ENCODE data around the gene B4GALT5.

B4GALT5 gene

DNA sequence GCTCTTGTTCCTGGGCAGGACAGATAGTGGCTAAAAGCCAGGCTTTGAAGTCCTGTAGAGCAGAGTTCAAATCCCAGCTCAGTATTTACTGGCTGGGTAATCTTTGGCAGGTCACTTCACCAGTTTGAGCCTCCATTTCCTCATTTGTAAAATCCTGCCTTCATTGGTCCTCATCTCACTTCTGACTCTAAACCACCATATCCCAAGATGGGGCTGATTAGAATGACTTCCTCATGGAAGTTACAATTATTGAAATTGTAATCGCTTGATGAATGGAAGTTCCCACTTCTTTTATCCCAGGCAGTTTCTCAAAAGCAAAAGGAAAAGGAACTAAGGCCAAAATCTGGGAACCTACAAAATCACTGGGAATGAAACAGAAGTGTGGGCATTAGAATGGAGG lies 35.9 kb upstream of the B4GALT5 start:
- no peak overlapping the region for H3K4me3 ChIP-seq (replicated peaks; ENCODE audit: low read depth, low read length)
- TF ChIP-seq, protein P1, sequence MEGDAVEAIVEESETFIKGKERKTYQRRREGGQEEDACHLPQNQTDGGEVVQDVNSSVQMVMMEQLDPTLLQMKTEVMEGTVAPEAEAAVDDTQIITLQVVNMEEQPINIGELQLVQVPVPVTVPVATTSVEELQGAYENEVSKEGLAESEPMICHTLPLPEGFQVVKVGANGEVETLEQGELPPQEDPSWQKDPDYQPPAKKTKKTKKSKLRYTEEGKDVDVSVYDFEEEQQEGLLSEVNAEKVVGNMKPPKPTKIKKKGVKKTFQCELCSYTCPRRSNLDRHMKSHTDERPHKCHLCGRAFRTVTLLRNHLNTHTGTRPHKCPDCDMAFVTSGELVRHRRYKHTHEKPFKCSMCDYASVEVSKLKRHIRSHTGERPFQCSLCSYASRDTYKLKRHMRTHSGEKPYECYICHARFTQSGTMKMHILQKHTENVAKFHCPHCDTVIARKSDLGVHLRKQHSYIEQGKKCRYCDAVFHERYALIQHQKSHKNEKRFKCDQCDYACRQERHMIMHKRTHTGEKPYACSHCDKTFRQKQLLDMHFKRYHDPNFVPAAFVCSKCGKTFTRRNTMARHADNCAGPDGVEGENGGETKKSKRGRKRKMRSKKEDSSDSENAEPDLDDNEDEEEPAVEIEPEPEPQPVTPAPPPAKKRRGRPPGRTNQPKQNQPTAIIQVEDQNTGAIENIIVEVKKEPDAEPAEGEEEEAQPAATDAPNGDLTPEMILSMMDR (IDR thresholded peaks at IDR 0.05; ENCODE audit: low read length, missing control alignments): no peak
- DNase-seq (ENCODE audit: low read depth): no peak

DNA sequence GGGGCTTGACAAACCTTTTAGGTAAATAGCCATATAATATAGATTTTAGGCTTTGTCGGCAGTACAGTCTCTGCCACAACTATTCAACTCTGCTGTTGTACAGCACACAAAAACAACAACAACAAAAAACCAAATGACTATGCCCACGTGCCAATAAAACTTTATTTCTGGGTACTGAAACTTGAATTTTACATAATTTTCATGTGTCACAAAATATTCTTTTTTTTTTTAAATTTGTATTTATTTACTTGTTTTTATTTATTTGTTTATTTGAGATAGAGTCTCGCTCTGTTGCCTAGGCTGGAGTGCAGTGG lies 34.8 kb upstream of the B4GALT5 start:
- no peak overlapping the region for H3K4me3 ChIP-seq (replicated peaks; ENCODE audit: low read depth, low read length)
- TF ChIP-seq, protein P1 (IDR thresholded peaks at IDR 0.05; ENCODE audit: low read length, missing control alignments): no peak
- no peak for DNase-seq (ENCODE audit: low read depth)

DNA sequence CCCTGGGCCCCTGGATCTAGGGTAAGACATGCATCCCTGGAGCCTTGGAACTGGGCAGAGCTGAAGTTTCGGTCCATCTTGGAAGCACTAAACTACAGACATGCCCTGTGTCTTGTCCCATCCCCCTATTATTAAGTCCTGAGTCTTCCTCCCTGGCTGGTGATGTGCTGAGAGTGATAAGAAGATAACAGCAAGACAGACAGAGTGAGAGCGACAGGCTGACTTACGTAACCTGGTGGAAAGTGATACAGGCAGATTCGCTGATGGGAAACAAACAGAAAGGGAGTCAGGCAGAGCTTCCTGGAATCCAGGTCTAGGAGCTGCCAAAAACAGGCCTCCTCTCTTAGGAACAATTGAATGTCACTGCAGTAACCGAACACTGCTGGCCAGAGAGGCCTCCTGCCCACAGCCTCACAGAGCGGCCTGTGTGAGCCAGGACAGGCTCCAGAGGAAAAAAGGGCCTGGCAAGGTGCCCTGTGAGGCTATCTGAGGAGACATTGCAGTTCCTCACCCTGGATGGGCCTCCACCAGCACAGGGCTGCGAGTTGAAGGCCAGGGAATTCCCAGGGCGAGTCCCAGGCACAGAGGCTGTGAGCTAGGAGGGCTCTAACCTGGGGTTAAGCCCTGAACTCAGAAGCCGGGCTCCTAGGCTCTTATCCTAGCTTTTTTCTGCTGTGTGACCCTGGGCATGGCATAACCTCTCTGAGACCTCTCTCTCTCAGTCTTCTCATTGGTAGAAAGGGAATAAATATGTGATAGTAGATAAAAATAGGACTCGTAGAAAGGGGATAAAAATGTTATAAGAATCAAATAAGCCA lies 34.2 kb upstream of the B4GALT5 start:
- no peak overlapping the region for H3K4me3 ChIP-seq (replicated peaks; ENCODE audit: low read depth, low read length)
- TF ChIP-seq, protein P1 (IDR thresholded peaks at IDR 0.05; ENCODE audit: low read length, missing control alignments): no peak
- DNase-seq (ENCODE audit: low read depth): peak; percentile 98

DNA sequence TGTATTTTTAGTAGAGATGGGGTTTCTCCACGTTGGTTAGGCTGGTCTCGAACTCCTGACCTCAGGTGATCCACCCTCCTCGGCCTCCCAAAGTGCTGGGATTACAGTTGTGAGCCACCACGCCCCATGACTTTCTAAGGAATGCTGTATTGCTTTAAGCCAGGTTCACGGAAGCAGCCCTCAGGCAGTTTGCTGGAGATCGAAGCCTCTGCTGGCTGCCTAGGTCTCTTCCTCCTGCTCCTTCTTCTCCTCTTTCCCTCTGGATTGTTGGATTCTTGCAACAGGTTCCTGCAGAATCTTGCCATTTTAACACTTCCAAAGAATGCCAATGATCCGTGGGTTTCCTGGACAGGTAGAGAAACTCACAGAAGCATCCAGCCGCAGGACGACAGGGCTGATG lies 29.3 kb upstream of the B4GALT5 start:
- TF ChIP-seq, protein P1 (IDR thresholded peaks at IDR 0.05; ENCODE audit: low read length, missing control alignments): no peak

DNA sequence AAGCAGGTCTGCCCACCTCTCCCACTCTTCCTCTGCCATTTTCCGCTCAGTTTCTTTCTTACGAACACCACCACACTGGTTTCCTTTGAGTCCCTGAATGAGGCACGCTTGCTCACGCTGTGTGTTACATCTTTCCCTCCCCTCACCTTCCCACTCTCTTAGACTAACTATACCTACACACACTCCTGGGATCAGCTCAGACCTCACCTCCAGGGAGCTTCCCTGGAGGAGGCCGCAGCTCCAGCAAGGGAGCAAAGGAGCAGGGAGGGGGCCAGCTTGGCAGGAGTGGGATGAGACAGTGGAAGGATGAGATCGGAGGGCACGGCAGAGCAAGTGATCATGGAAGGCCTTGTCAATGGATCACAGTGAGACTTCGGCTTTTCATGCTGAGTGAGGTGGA lies 28.3 kb upstream of the B4GALT5 start:
- TF ChIP-seq, protein P1 (IDR thresholded peaks at IDR 0.05; ENCODE audit: low read length, missing control alignments): no peak
- no peak overlapping the region for H3K4me3 ChIP-seq (replicated peaks; ENCODE audit: low read depth, low read length)
- DNase-seq (ENCODE audit: low read depth): no peak

More for the DNA sequence above, 29.3 kb upstream of the B4GALT5 start:
- no peak for DNase-seq (ENCODE audit: low read depth)
- H3K4me3 ChIP-seq (replicated peaks; ENCODE audit: low read depth, low read length): no peak overlapping the region

- no peak for DNase-seq (ENCODE audit: low read depth)
- no peak overlapping the region for H3K4me3 ChIP-seq (replicated peaks; ENCODE audit: low read depth, low read length)
- TF ChIP-seq, protein P1 (IDR thresholded peaks at IDR 0.05; ENCODE audit: low read length, missing control alignments): no peak
Measured at GRCh38 chr20:49740807-49741206, 27.1 kb upstream of the B4GALT5 start.

DNA sequence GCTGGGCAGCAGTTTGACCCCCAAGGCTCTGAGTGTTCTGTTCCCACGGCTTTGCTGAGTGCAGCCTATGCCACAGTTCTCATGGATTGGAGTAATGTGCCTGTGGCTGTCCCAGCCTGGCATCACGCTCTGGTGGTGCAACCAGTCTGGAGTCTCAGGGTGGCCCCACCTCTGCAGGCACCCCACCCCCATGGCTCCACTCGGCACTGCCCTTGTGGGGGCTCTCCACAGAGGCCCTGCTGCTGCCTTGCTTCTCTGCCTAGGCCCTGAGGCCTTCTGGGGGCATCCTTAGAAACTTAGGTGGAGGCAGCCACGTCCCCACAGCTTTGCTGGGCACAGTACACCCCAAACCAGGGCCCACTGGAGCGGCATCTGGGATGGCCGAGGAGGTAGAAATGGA lies 25.4 kb upstream of the B4GALT5 start:
- TF ChIP-seq, protein P1 (IDR thresholded peaks at IDR 0.05; ENCODE audit: low read length, missing control alignments): no peak

More for the DNA sequence above, 25.4 kb upstream of the B4GALT5 start:
- H3K4me3 ChIP-seq (replicated peaks; ENCODE audit: low read depth, low read length): no peak overlapping the region
- no peak for DNase-seq (ENCODE audit: low read depth)
